ENCODE results near the gene HPGDS.
"Not testable (repeated sequence)": the region's sequence is repeated elsewhere in the genome, so short reads cannot be mapped to it uniquely, and the experiment has no call there.

Gene HPGDS

GRCh38 chr4:94358101-94358500 is 15.5 kb upstream of the HPGDS start:
- FAIRE-seq, result no peak

GRCh38 chr4:94357624-94358023 is 15.0 kb upstream of the HPGDS start:
- DNase-seq (ENCODE audit: insufficient read length, low spot score) (no peak), FAIRE-seq (no peak)

More at GRCh38 chr4:94358101-94358500, 15.5 kb upstream of the HPGDS start:
- no peak for DNase-seq (ENCODE audit: insufficient read length, low spot score)

- no peak for FAIRE-seq
Measured at GRCh38 chr4:94356444-94356843, 13.8 kb upstream of the HPGDS start.

GRCh38 chr4:94354474-94354896 is 11.8 kb upstream of the HPGDS start:
- FAIRE-seq (no peak), DNase-seq (ENCODE audit: insufficient read length, low spot score) (no peak)

More at GRCh38 chr4:94356444-94356843, 13.8 kb upstream of the HPGDS start:
- no peak for DNase-seq (ENCODE audit: insufficient read length, low spot score)

GRCh38 chr4:94352996-94353395 is 10.4 kb upstream of the HPGDS start:
- no peak for DNase-seq (ENCODE audit: insufficient read length, low spot score)
- FAIRE-seq, result no peak

GRCh38 chr4:94352163-94352562 is 9.5 kb upstream of the HPGDS start:
- FAIRE-seq, result no peak

GRCh38 chr4:94351319-94351718 is 8.7 kb upstream of the HPGDS start:
- no peak for DNase-seq (ENCODE audit: insufficient read length, low spot score)
- FAIRE-seq, result no peak

More at GRCh38 chr4:94352163-94352562, 9.5 kb upstream of the HPGDS start:
- no peak for DNase-seq (ENCODE audit: insufficient read length, low spot score)

GRCh38 chr4:94350095-94350494 is 7.5 kb upstream of the HPGDS start:
- FAIRE-seq (no peak), DNase-seq (ENCODE audit: insufficient read length, low spot score) (no peak)

- FAIRE-seq (no peak), DNase-seq (ENCODE audit: insufficient read length, low spot score) (no peak)
Measured at GRCh38 chr4:94349193-94349592, 6.6 kb upstream of the HPGDS start.

GRCh38 chr4:94348666-94349065 is 6.0 kb upstream of the HPGDS start:
- DNase-seq (ENCODE audit: insufficient read length, low spot score) (no peak), FAIRE-seq (no peak)

- no peak for DNase-seq (ENCODE audit: insufficient read length, low spot score)
Measured at GRCh38 chr4:94346541-94346940, 3.9 kb upstream of the HPGDS start.

GRCh38 chr4:94345969-94346368 is 3.3 kb upstream of the HPGDS start:
- FAIRE-seq, result no peak
- no peak for DNase-seq (ENCODE audit: insufficient read length, low spot score)

More at GRCh38 chr4:94346541-94346940, 3.9 kb upstream of the HPGDS start:
- FAIRE-seq, result no peak

GRCh38 chr4:94345266-94345665 is 2.6 kb upstream of the HPGDS start:
- no peak for FAIRE-seq
- no peak for DNase-seq (ENCODE audit: insufficient read length, low spot score)

- no peak for FAIRE-seq
- no peak for DNase-seq (ENCODE audit: insufficient read length, low spot score)
Measured at GRCh38 chr4:94344457-94344856, 1.8 kb upstream of the HPGDS start.

- DNase-seq (ENCODE audit: insufficient read length, low spot score) (no peak), FAIRE-seq (peak; percentile 40)
Measured at GRCh38 chr4:94341481-94342370, 910 bp downstream of the HPGDS start.

GRCh38 chr4:94339779-94340178 is 2.9 kb downstream of the HPGDS start:
- no peak for DNase-seq (ENCODE audit: insufficient read length, low spot score)
- no peak for FAIRE-seq

- DNase-seq (ENCODE audit: insufficient read length, low spot score) (no peak), FAIRE-seq (peak; percentile 91)
Measured at GRCh38 chr4:94338681-94339351, 3.8 kb downstream of the HPGDS start.

GRCh38 chr4:94336791-94337190 is 5.8 kb downstream of the HPGDS start:
- DNase-seq (ENCODE audit: insufficient read length, low spot score); FAIRE-seq: not testable (repeated sequence)

- DNase-seq (ENCODE audit: insufficient read length, low spot score) (no peak), FAIRE-seq (no peak)
Measured at GRCh38 chr4:94336303-94336702, 6.3 kb downstream of the HPGDS start.

- no peak for DNase-seq (ENCODE audit: insufficient read length, low spot score)
- FAIRE-seq, result no peak
Measured at GRCh38 chr4:94334962-94335361, 7.7 kb downstream of the HPGDS start.

GRCh38 chr4:94334476-94334875 is 8.2 kb downstream of the HPGDS start:
- DNase-seq (ENCODE audit: insufficient read length, low spot score), result no peak
- no peak for FAIRE-seq

- DNase-seq (ENCODE audit: insufficient read length, low spot score), result no peak
- no peak for FAIRE-seq
Measured at GRCh38 chr4:94333866-94334265, 8.8 kb downstream of the HPGDS start.
